ENCODE measurements around the gene USP33.

DNA sequence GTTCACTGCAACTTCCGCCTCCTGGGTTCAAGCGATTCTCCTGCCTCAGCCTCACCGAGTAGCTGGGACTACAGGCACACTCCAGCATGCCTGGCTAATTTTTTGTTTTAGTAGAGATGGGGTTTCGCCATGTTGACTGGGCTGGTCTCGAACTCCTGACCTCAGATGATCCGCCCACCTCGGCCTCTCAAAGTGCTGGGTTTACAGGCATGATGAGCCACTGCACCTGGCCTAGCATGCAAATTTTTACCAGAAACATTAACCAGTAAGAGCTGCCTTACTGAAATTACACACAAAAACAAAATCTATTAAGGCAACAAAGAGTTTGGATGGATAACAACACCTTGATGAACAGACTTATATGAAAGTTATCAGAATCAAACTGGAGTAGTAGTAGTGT is 89.3 kb downstream of the USP33 start:
- TF ChIP-seq, protein P1, sequence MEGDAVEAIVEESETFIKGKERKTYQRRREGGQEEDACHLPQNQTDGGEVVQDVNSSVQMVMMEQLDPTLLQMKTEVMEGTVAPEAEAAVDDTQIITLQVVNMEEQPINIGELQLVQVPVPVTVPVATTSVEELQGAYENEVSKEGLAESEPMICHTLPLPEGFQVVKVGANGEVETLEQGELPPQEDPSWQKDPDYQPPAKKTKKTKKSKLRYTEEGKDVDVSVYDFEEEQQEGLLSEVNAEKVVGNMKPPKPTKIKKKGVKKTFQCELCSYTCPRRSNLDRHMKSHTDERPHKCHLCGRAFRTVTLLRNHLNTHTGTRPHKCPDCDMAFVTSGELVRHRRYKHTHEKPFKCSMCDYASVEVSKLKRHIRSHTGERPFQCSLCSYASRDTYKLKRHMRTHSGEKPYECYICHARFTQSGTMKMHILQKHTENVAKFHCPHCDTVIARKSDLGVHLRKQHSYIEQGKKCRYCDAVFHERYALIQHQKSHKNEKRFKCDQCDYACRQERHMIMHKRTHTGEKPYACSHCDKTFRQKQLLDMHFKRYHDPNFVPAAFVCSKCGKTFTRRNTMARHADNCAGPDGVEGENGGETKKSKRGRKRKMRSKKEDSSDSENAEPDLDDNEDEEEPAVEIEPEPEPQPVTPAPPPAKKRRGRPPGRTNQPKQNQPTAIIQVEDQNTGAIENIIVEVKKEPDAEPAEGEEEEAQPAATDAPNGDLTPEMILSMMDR (IDR thresholded peaks at IDR 0.05): no peak
- TF ChIP-seq, protein P2, sequence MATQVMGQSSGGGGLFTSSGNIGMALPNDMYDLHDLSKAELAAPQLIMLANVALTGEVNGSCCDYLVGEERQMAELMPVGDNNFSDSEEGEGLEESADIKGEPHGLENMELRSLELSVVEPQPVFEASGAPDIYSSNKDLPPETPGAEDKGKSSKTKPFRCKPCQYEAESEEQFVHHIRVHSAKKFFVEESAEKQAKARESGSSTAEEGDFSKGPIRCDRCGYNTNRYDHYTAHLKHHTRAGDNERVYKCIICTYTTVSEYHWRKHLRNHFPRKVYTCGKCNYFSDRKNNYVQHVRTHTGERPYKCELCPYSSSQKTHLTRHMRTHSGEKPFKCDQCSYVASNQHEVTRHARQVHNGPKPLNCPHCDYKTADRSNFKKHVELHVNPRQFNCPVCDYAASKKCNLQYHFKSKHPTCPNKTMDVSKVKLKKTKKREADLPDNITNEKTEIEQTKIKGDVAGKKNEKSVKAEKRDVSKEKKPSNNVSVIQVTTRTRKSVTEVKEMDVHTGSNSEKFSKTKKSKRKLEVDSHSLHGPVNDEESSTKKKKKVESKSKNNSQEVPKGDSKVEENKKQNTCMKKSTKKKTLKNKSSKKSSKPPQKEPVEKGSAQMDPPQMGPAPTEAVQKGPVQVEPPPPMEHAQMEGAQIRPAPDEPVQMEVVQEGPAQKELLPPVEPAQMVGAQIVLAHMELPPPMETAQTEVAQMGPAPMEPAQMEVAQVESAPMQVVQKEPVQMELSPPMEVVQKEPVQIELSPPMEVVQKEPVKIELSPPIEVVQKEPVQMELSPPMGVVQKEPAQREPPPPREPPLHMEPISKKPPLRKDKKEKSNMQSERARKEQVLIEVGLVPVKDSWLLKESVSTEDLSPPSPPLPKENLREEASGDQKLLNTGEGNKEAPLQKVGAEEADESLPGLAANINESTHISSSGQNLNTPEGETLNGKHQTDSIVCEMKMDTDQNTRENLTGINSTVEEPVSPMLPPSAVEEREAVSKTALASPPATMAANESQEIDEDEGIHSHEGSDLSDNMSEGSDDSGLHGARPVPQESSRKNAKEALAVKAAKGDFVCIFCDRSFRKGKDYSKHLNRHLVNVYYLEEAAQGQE (IDR thresholded peaks at IDR 0.05): no peak
- no peak for TF ChIP-seq HDAC2 (IDR thresholded peaks at IDR 0.05)
- no peak for TF ChIP-seq SMC3 (IDR thresholded peaks at IDR 0.05)
- TF ChIP-seq, protein P3, sequence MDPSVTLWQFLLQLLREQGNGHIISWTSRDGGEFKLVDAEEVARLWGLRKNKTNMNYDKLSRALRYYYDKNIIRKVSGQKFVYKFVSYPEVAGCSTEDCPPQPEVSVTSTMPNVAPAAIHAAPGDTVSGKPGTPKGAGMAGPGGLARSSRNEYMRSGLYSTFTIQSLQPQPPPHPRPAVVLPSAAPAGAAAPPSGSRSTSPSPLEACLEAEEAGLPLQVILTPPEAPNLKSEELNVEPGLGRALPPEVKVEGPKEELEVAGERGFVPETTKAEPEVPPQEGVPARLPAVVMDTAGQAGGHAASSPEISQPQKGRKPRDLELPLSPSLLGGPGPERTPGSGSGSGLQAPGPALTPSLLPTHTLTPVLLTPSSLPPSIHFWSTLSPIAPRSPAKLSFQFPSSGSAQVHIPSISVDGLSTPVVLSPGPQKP (IDR thresholded peaks at IDR 0.05; ENCODE audit: low read depth, low read length): no peak
- TF ChIP-seq ESRRA (IDR thresholded peaks at IDR 0.05; ENCODE audit: borderline replicate concordance, low read length): no peak
- no peak for TF ChIP-seq ZFP36 (IDR thresholded peaks at IDR 0.05; ENCODE audit: borderline replicate concordance, partially characterized antibody)
- no peak for TF ChIP-seq MAZ (IDR thresholded peaks at IDR 0.05; ENCODE audit: borderline replicate concordance, low read depth, low read length)
- TF ChIP-seq MAFK (IDR thresholded peaks at IDR 0.05; ENCODE audit: partially characterized antibody): no peak
- TF ChIP-seq, protein P4, sequence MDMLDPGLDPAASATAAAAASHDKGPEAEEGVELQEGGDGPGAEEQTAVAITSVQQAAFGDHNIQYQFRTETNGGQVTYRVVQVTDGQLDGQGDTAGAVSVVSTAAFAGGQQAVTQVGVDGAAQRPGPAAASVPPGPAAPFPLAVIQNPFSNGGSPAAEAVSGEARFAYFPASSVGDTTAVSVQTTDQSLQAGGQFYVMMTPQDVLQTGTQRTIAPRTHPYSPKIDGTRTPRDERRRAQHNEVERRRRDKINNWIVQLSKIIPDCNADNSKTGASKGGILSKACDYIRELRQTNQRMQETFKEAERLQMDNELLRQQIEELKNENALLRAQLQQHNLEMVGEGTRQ (IDR thresholded peaks at IDR 0.05): no peak
